IPS-20b (cell line): ENCODE measurements around the gene DLG4.

Experiments
- H3K27ac ChIP-seq: one replicate; pipeline ENCODE4 v1.5.1; 2013; ENCODE audit warnings: low read length
- H3K27me3 ChIP-seq: 2 replicates; pipeline ENCODE4 v1.6.1; 2013; ENCODE audit warnings: mild to moderate bottlenecking, low read length, inconsistent platforms; ENCODE audit not compliant: insufficient read depth
- H3K36me3 ChIP-seq: 2 replicates; pipeline ENCODE4 v1.6.1; 2013; ENCODE audit warnings: low read depth, mild to moderate bottlenecking, inconsistent platforms, low read length, moderate library complexity; ENCODE audit not compliant: insufficient read depth
- H3K4me1 ChIP-seq: 2 replicates; pipeline ENCODE4 v1.6.1; 2013; ENCODE audit warnings: mild to moderate bottlenecking, control low read depth, inconsistent platforms, low read length, moderate library complexity; ENCODE audit not compliant: insufficient read depth
- H3K4me3 ChIP-seq: 2 replicates; pipeline ENCODE4 v1.5.1; 2013; ENCODE audit warnings: mild to moderate bottlenecking, low read length, inconsistent platforms
- H3K9ac ChIP-seq: 2 replicates; pipeline ENCODE4 v1.6.1; 2013; ENCODE audit warnings: low read depth, mild to moderate bottlenecking, inconsistent platforms, low read length, moderate library complexity
- H3K9me3 ChIP-seq: 2 replicates; pipeline ENCODE4 v1.6.1; 2013; ENCODE audit warnings: mild to moderate bottlenecking, low read depth, low read length, inconsistent platforms; ENCODE audit not compliant: insufficient read depth

The DLG4 gene

DNA sequence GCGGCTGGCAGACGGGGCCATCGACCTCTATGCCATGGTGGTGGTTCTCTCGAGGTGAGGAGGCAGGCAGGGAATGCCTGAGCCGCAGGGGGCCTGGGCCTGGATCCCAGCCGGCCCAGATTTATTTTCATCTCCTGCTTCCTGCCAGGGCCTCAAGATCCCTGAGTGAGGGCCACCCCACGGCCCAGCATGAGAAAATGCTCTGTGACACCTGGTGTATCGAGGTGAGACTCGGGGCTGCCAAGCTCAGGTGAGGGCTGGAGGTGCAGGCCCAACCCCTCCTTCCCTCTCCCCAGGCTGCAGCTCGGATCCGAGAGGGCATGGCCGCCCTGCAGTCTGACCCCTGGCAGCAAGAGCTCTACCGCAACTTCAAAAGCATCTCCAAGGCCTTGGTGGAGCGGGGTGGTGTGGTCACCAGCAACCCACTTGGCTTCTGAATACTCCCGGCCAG lies 5.0 kb upstream of the DLG4 start:
- Histone ChIP-seq H3K4me3 (no peak overlapping the region), H3K4me1 (no peaks in the 10 kb centered on the region), H3K36me3 (peaks cover 87% of the 10 kb centered on the region), H3K9ac (no peak overlapping the region), H3K27ac (no peak overlapping the region), H3K9me3 (no peaks in the 10 kb centered on the region), H3K27me3 (no peaks in the 10 kb centered on the region)

DNA sequence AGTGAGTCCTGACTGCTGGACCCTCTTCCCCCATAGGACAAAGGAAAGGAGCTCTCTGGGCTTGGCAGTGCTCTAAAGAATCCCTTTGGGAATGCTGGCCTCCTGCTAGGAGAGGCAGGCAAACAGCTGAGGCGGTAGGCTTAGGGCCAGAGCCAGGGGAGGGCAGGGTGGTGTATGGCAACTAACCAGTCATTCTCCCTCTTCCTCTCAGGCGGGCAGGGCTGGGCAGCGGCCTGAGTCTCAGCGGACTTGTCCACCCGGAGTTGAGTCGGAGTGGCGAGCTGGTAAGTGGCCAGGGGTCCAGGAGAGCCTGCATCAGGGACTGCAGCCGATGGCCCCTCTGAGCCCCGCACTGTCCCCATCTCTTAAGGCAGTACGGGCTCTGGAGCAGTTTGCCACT lies 4.5 kb upstream of the DLG4 start:
- Histone ChIP-seq H3K9me3 (no peaks in the 10 kb centered on the region), H3K9ac (no peak overlapping the region), H3K4me1 (0 out of 2 replicates have a peak, but pooled peaks cover 4% of the 10 kb centered on the region), H3K36me3 (peaks cover 81% of the 10 kb centered on the region), H3K27me3 (no peaks in the 10 kb centered on the region; the same call in 1 of the 2 replicates), H3K4me3 (no peak overlapping the region), H3K27ac (no peak overlapping the region)

DNA sequence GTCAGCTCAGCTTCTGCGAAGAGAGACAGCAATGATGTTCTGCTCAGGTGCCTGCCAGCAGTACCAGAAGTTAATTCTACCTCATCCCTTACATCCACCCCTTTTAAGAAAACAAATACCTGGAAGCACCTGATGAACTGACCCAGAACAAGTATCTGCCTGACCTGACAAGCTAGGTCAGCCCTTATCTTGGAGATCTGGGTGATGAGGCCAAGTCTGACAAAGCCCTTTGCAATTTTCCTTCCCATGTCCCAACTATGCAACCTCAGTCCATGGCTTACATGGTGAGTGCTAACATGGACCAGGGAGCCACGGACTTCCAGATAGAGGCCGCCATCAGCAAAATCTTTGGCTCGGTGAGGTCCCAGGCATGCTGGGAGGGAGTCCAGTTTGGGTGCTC lies 3.7 kb upstream of the DLG4 start:
- Histone ChIP-seq H3K27ac (no peak overlapping the region), H3K27me3 (no peaks in the 10 kb centered on the region; the same call in 1 of the 2 replicates), H3K4me1 (peaks cover 8% of the 10 kb centered on the region; the same call in 1 of the 2 replicates), H3K9ac (no peak overlapping the region), H3K9me3 (no peaks in the 10 kb centered on the region), H3K36me3 (peaks cover 74% of the 10 kb centered on the region), H3K4me3 (no peak overlapping the region)

DNA sequence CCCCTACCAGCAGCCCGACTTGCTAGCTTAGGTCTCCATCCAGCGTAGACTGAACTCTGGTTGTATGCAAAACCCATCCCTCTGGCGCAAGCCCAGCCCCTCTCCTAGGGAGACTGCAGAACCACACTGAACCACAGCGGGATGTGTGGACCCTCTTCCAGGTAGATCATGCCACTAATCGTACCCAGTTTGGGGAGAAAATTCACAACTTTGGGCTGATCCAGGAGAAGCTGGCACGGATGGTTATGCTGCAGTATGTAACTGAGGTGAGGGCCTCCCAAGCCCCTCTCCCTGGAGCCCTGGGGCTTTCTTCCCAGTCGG lies 3.3 kb upstream of the DLG4 start:
- Histone ChIP-seq H3K9ac (no peak overlapping the region), H3K9me3 (no peaks in the 10 kb centered on the region), H3K27ac (no peak overlapping the region), H3K4me1 (peaks cover 13% of the 10 kb centered on the region; the same call in 1 of the 2 replicates), H3K27me3 (no peaks in the 10 kb centered on the region; the same call in 1 of the 2 replicates), H3K36me3 (peaks cover 70% of the 10 kb centered on the region), H3K4me3 (no peak overlapping the region)

DNA sequence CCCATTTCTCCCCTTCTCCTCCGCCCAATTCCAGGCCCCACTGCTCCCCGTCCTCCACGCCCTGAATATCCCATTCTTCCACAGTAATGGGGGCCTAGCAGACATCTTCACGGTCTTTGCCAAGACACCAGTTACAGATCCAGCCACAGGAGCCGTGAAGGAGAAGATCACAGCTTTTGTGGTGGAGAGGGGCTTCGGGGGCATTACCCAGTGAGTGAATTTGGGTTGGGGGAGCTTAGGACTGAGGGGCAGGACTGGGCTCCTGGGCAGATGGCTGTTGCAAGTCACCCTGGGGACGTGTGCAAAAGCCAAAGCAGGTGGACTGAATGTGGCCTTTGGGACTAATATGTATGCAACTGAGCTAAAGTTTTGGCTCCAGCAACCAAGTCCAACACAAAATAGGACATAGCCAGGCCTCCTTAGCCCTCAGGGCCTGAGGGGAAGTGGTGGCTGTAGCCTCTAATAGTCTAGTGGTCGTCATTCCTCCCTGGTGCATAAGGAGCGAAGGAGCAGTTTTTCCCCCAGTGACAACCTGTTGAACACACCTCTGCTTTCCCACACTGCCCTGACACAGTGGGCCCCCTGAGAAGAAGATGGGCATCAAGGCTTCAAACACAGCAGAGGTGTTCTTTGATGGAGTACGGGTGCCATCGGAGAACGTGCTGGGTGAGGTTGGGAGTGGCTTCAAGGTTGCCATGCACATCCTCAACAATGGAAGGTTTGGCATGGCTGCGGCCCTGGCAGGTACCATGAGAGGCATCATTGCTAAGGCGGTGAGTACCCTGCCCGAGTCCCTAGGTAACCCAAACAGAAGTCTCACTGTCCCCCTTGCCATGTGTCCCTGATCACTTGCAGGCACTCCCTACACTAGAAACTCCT lies 2.7 kb upstream of the DLG4 start:
- peaks cover 64% of the 10 kb centered on the region for H3K36me3 ChIP-seq
- no peaks in the 10 kb centered on the region for H3K9me3 ChIP-seq
- peaks cover 16% of the 10 kb centered on the region; the same call in 1 of the 2 replicates for H3K4me1 ChIP-seq
- no peak overlapping the region for H3K9ac ChIP-seq
- no peaks in the 10 kb centered on the region; the same call in 1 of the 2 replicates for H3K27me3 ChIP-seq
- H3K4me3 ChIP-seq: no peak overlapping the region
- H3K27ac ChIP-seq: no peak overlapping the region

DNA sequence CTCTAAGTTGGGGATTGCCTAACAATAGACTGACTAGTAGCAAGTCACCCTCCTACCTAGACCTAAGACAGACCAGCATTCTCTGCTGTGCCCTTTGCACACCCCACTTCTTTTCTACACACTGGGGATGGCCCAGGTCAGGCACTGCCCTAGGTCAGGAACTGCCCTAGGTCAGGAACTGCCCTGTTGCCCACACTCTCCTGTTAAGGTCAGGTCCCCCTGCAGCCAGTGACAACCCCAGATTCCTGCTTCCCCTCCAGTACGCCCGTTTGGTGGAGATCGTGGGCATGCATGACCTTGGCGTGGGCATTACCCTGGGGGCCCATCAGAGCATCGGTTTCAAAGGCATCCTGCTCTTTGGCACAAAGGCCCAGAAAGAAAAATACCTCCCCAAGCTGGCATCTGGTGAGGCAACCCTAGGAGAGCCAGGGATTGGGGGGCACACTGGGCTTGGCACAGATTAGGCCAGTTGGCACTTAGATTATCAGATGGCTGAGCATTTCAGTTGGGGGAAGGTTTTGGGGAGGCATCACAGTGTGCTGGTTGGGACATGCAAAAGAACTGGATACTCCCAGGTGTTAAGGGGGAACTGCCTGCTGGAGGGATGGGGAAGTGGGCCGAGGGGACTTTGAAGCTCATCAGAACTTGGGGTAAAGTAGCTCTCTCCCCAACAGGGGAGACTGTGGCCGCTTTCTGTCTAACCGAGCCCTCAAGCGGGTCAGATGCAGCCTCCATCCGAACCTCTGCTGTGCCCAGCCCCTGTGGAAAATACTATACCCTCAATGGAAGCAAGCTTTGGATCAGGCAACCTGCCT lies 1.8 kb upstream of the DLG4 start:
- 0 out of 2 replicates have a peak overlapping the region, but pooled peaks have one; percentile 80 for H3K4me3 ChIP-seq
- H3K9me3 ChIP-seq: no peaks in the 10 kb centered on the region
- H3K9ac ChIP-seq: 0 out of 2 replicates have a peak overlapping the region, but pooled peaks have one; percentile 81
- peaks cover 56% of the 10 kb centered on the region for H3K36me3 ChIP-seq
- H3K4me1 ChIP-seq: peaks cover 18% of the 10 kb centered on the region; the same call in 1 of the 2 replicates
- no peaks in the 10 kb centered on the region; the same call in 1 of the 2 replicates for H3K27me3 ChIP-seq
- H3K27ac ChIP-seq: no peak overlapping the region

DNA sequence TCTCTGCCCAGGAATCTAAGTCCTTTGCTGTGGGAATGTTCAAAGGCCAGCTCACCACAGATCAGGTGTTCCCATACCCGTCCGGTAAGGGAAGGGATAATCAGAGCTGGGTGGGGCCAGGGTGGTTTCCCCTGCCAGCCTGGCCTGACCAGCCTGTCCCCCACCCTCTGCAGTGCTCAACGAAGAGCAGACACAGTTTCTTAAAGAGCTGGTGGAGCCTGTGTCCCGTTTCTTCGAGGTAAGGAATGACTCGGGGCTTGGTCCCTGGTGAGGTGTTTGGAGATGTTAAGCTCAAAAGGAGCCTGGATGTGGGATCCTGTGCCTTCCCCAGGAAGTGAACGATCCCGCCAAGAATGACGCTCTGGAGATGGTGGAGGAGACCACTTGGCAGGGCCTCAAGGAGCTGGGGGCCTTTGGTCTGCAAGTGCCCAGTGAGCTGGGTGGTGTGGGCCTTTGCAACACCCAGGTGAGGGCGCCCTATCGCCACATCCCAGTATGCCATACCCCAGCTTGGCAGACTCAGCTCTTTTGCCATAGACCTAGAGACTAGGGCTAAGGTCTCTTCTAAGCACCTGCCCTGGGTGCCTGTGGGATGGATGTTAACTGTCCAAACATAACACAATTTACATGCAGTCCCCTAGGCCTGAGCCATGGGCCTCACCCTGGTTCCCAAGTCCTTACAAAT lies 1.1 kb upstream of the DLG4 start:
- peaks cover 48% of the 10 kb centered on the region for H3K36me3 ChIP-seq
- peak overlapping the region; percentile 81 for H3K9ac ChIP-seq
- H3K4me3 ChIP-seq: peak overlapping the region; percentile 80
- no peaks in the 10 kb centered on the region; the same call in 1 of the 2 replicates for H3K27me3 ChIP-seq
- H3K9me3 ChIP-seq: no peaks in the 10 kb centered on the region
- H3K4me1 ChIP-seq: peaks cover 23% of the 10 kb centered on the region; the same call in 1 of the 2 replicates
- H3K27ac ChIP-seq: no peak overlapping the region

DNA sequence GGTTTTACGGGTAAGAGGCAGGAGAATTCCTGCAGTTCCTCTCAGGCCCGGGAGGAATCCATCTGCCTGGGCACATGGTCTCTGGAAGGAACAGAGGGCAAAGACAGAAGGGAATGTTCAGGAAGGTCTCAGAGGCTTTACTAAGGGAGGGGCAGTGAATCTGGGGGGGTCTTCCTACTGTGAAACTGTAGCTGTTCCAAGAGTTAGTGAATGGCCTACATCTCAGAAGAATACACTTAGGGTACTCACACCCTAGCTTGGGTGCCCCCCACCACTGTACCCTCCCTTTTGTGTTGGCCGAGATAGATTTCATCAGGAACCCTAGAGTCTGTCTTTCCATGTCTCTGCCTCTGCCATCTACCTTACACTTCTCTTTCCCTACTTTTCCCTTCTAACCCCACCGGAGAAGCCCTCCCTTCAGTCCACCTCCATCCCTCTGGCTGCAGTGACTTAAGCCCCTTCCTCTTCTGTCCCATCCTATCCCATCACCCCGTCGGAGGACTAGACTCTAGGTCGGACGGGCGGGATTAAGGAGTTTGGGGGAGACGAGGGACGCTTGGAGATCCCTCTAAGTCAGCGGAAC lies 316 bp downstream of the DLG4 start:
- no peaks in the 10 kb centered on the region for H3K9me3 ChIP-seq
- H3K36me3 ChIP-seq: peaks cover 35% of the 10 kb centered on the region
- peak overlapping the region; percentile 81; the same call in 1 of the 2 replicates for H3K9ac ChIP-seq
- H3K4me1 ChIP-seq: peaks cover 31% of the 10 kb centered on the region; the same call in 1 of the 2 replicates
- H3K27me3 ChIP-seq: no peaks in the 10 kb centered on the region; the same call in 1 of the 2 replicates
- peak overlapping the region; percentile 80 for H3K4me3 ChIP-seq
- H3K27ac ChIP-seq: no peak overlapping the region

DNA sequence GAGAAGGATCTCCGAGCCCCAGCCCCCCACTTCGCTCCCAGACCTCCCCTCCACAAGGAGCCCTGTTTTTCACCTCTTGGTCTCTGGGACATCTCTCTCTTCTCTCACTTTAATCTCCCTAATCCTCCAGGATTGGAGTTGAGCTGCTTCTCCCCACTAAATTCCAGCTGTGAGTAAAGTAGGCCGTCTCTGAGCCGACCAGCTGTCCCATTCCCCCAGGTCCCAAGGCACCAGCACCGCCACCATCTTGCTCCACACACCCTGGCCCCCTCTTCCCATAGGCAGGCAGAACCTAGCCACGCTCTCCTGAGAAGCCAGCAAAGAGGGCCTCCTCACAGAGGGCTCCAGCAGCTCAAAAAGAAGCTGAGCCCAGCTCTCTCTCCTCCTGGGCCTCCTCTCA lies 878 bp downstream of the DLG4 start:
- peaks cover 30% of the 10 kb centered on the region for H3K36me3 ChIP-seq
- H3K4me3 ChIP-seq: no peak overlapping the region
- H3K27me3 ChIP-seq: no peaks in the 10 kb centered on the region; the same call in 1 of the 2 replicates
- peak overlapping the region; percentile 81; the same call in 1 of the 2 replicates for H3K9ac ChIP-seq
- H3K4me1 ChIP-seq: peaks cover 31% of the 10 kb centered on the region; the same call in 1 of the 2 replicates
- H3K27ac ChIP-seq: no peak overlapping the region
- H3K9me3 ChIP-seq: no peaks in the 10 kb centered on the region

DNA sequence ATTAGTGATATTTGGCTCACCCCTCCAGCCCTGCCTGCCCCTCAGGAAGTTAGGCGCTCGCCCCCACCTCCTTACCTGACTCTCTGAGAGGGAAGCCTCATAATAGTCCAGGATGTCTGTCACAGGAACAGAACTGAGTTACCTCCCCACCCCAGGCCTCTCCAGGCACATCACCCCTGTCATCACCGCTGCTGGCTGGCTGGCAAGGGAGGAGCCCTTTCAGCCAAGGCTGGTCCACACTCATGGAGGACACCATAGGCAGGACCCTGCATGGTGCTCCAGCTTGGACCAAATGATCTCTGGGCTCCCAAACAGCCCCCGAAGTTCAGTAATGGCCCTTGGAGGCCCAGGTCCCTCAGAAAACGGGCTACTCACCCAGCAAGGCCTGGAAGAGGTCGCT lies 1.5 kb downstream of the DLG4 start:
- Histone ChIP-seq H3K27me3 (no peaks in the 10 kb centered on the region; the same call in 1 of the 2 replicates), H3K9ac (peak overlapping the region; percentile 74; the same call in 1 of the 2 replicates), H3K9me3 (no peaks in the 10 kb centered on the region), H3K36me3 (peaks cover 24% of the 10 kb centered on the region), H3K27ac (no peak overlapping the region), H3K4me3 (peak overlapping the region; percentile 63; the same call in 1 of the 2 replicates), H3K4me1 (peaks cover 36% of the 10 kb centered on the region; the same call in 1 of the 2 replicates)
